NCI-H187 treated with DMSO at 0.1 percent for 48 hours (cell line): ENCODE measurements around the gene U2AF1L4.

Source experiments
- DNase-seq: peaks from one replicate; lab custom pipeline; 2025; lab: John Stamatoyannopoulos, UW

U2AF1L4 gene

GRCh38 chr19:35757231-35757748 lies 12.1 kb upstream of the U2AF1L4 start:
- DNase-seq: no peak

- DNase-seq: no peak
These were observed 11.4 kb upstream of the U2AF1L4 start, which contains the start of gene HSPB6 for GRCh38 chr19:35756377-35757230. Gene HSPB6, minus strand, starts transcription at chr19:35757029. Its CDS starts 21 bp downstream, at chr19:35757008.

DNA sequence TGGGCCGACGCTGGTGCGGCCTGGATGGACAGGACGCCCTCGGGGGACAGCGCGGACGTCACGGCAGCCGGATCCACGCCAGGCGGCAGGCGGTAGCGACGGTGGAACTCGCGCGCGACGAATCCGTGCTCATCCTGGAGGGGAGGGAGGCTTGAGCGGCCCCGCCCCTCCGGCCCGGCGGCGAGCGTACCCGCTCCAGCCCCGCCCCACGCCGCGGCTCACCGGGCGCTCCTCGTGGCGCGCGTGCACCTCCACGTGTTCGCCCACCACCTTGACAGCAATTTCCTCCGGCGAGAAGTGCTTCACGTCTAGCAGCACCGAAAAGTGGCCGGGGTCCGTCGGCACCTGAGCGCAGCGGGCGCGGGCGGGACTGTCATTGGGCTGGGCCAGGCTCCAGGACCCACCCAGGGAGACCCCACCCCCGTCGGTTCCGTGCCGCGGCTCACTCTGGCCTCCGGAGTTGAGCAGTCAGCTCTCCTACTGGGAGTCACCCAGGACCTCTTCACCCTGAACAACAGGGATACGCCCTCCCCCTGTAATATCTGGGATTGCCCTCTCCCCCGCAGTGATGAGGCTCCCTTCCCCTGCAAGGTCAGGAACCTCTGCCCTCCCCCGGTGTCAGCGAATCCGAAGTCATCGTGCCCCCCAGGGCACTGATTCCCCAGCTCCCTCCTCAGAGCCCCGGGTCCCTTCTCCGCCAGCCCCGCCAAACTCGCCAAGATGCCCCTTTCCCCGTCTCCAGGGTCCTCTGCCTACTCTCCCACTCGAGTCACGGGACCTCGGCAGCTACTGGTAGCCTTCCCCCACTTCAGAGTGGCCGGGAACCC lies 10.5 kb upstream of the U2AF1L4 start:
- no peak for DNase-seq

GRCh38 chr19:35755131-35755549 lies 9.9 kb upstream of the U2AF1L4 start:
- no peak for DNase-seq

DNA sequence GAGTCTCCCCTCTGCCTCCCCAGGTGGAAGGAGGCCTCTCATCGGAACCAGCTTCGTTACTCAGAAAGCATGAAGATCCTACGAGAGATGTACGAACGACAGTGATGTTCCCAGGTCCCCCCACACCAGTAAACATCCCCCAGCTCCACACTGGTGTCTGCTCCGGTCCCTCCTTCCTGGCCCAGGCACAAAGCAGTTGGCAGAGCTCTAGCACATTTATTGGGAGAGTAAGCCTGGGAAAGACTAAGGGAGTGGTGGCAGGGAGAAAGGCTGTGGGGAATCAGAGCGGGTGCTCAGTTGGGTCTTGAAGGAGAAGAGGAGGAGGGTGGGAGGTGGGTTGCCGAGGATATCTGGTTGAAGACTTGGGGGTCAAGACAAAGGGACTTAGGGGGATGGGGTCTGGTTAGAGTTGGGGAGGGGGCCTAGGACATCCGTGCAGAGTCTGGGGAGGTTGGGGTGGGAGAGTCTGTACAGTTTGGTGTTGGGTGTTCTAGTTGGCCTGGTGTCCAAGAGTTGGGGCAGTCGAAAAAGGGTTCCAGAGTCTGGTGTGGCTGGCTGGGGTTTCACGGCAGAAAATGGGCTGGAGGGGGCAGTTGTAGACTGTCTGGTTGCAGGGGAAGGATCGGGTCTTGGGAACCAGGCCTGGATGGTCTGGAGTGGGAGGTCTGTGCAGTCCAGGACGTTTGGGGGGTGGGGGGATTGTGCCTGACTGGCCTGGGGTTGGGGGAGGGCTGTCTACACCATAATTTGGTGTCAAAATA lies 9.3 kb upstream of the U2AF1L4 start:
- no peak for DNase-seq

DNA sequence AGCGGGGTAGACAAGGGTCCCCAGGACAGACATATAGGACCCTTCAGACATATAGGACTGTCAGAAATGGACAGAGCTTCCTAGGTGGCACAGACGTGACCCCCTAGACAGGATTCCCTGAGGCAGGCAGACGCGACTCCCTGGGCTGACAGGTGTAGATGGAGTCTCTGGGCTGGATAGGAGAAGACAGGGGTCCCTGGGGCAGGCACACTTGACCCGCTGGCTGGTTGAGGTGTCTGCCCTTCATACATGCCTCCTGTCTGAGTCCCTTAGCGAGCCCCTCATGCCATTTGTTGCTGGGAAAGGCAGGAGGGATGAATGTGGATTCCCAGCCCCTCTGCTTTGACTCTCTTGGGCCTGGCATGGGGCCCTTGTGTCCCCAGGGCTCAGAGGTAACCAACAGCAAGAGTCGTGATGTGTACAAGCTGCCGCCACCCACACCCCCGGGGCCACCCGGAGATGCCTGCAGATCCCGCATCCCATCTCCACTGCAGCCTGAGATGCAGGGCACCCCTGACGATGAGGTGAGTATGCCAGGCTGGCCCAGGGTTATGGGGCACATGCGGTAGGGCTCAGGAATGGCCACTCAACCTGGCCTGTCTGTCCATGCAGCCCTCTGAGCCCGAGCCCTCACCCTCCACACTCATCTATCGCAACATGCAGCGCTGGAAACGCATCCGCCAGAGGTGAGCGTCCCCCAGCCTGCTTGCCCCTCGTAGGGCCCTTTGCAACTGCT lies 8.6 kb upstream of the U2AF1L4 start:
- no peak for DNase-seq

- no peak for DNase-seq
These were observed 7.6 kb upstream of the U2AF1L4 start for GRCh38 chr19:35752746-35753350.

DNA sequence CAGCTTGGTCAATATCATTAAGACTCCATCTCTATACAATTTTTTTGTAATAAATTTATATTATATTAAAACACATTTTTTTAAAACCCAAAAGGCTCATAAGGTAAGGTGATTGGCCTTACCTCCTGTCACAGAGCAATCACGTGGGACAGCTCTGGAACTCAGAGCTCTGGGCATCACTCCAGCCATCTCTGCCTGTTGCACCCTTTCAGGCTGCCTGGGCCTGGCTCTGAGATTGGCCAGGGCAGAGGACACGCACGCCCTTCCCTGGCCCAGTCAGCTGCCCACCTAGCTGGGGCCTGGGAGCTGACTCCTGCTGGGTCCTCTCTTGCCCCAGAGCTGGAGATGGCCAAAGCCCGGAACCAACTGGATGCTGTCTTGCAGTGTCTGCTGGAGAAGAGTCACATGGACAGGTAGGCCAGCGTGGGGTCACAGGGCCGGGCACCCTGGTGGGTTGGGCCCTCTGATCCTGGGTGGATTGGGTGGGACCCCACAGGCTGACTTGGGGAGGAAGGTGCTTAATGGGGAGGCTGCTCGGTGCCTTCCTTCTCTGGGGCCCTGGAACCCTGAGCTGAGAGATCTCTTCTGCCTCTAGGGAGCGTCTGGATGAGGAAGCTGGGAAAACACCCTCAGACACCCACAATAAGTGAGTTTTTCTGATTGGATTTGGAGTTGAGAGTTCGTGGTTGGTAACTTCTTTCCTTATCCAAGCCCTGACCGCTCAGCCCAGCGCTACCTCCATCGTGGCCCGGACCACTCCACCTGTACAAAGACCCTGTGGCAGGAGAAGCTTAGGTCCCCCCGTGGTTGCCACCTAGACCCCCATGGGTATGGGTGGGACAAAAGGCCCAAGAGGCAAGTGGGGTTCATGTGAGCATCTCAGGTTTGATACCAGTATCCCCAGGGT lies 6.9 kb upstream of the U2AF1L4 start:
- no peak for DNase-seq

DNA sequence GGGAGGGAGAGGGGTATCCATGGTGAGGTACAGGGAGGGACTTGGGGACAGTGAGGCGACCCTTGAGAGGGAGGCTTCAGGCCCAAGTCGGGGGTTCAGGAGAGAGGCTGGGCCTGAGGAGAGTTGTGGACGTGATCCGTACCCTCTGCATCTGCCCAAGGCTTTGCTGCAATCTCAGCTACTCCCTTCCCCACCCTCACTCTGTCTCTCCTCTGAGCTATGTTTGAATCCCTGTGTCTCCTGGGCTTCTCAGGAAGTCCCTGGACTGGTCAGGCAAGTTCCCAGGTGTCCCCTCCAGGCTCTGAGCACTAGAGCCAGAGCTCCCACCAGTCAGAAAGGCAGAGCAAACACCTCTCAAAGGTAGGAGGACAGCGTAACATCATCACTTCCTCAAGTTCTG lies 4.9 kb upstream of the U2AF1L4 start:
- DNase-seq: no peak

DNA sequence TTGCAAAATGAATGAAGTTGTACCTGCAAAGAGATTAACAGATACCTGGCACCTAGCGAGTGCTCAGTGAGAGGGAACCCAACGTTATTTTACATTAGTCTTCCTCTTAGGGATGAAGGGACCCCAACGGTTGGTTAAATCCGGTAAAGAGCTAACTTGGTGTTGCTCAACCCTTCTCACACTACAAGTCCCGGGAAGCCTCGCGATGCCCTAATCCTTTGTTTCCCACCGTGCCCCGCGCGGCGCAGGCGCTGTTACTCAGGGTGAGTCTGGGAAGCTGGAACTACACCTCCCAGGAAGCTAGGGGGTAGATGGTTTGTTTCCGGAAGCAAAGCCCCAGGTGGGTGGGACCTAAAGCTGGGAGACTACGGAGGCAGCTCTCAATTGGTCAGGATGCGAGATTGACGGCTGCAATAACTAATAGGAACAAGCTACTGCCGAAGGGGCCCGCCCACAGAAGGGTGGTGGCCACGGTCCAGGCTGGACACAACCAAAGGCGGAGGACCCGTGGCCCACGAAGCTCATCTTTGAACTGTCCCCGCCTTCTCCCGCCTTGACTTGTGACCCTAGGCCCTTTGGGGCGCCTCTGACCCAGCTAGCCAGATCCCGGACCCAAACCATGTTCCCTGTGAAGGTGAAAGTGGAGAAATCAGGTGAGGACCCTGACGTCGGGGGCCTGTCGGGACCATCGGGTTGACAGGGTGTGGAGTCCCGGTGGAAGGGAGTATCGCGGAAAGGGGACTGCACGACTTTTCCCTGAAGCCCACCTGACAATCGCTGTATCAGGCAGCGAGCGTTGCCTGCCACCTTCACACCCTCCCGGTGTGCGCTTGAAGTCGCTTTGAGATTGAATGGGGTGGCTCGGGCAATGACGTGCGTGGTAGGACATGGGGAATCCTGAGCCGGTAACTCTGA lies 3.1 kb upstream of the U2AF1L4 start, which contains the start of gene LIN37:
Gene LIN37 (plus strand): TSS at position 471 of the 915 bp plus-strand sequence. CDS start 149 bp downstream, at position 620.
- DNase-seq: peak; percentile 92

DNA sequence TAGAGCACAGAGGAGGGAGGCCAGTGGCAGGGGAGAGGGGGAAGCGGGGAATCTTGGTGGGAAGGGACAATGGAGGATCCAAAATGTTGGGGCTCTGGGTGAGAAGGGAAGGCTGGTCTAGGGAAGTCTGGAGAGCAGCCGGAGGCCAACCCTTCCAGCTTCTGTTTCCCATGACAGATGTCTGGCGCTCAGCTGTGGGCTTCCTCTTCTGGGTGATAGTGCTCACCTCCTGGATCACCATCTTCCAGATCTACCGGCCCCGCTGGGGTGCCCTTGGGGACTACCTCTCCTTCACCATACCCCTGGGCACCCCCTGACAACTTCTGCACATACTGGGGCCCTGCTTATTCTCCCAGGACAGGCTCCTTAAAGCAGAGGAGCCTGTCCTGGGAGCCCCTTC lies 1.3 kb upstream of the U2AF1L4 start:
- no peak for DNase-seq

- DNase-seq: no peak
These were observed 857 bp upstream of the U2AF1L4 start for GRCh38 chr19:35746087-35746462.

DNA sequence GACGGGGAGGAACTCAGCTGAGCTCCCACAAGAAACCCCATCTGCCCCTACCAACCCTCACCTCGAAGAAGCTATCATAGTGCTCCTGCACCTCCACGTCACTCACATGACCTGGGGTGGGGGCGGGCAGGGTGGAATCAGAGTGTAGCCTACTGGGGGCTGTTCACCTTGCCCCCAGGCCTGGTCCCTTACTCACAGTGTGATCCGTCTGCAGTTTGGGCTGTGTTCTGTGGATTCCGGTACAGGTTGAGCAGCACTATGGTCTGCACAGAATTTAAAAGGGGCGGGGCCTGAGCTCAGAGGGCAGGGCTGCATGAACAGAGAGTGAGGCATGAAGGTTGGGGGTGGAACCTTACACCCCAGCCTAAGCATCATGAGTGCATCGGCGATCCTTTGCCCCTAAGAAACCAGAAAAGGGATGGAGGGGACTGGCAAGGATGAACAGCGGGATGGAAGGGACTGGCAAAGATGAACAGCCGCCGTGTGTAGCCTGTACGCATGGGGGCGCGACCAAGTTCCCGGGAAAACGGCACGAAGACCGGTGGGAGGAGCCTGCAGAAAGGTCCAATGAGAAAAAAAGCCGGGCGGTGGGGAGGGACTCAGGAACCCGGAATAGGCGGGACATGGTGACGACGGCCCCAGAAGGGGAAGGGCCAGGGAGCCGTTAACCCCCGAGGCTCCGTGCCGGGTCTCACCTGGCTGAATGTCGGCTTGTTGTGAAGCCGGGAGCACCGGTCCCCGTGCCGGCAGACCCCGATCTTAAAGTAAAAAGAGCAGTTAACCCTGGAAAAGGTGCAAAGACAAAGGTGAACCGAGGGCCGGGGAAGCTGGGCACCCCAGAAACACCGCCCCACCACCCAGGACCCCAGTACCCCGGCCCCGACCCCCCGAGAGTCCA lies 539 bp downstream of the U2AF1L4 start:
- DNase-seq: peak; percentile 91

DNA sequence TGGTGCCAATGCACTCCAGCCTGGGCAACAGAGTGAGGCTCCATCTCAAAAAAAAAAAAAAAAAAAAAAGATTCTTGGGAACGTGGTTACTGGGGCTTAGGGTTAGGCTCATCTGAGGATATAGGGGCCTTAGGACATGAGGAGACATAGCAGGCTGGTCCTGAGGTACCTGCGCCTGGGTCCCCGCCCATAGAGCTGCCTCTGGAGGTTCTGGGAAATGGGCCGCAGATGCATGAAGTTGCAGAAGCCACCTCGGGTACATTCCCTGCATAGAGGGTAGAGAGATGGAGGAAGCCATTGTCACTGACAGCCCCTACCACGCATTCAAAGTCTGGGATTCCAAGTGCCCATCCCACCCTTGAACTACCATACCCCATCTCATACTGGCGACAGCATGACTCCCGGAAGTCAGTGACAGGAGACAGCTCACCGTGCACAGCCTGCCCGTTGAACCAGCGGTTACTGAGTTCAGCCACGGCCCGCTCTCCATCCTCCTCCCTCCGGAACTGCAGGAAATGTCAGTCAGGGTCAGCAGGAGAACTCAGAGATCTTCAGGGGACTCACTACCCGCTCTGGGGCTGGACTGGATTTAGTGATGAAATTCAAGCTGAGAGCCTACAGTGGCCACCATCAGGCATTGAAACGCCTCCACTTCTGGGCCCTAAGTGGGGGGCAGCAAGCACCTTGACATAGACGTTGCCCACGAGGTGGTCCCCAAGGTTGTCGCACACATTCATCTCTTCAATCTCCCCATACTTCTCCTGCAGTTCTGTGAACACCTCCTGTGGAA lies 1.4 kb downstream of the U2AF1L4 start:
- no peak for DNase-seq

- no peak for DNase-seq
These were observed 3.0 kb downstream of the U2AF1L4 start, which contains the start of gene IGFLR1 for GRCh38 chr19:35742121-35742724. Gene IGFLR1, minus strand, starts transcription at chr19:35742452. Its CDS starts 1,272 bp downstream, at chr19:35741180.

GRCh38 chr19:35741203-35741515 lies 4.1 kb downstream of the U2AF1L4 start:
- DNase-seq: no peak
